Rectal smooth muscle tissue (tissue), 1 donor: ENCODE results near the gene LRFN2.

Experiments
- H3K27ac ChIP-seq: one replicate; pipeline ENCODE4 v1.7.0; 2013; ENCODE audit warnings: low read depth, low read length, inconsistent platforms
- H3K27me3 ChIP-seq: one replicate; pipeline ENCODE4 v1.7.0; 2013; ENCODE audit warnings: low read length; ENCODE audit not compliant: control insufficient read depth, insufficient read depth
- H3K36me3 ChIP-seq: one replicate; pipeline ENCODE4 v1.7.0; 2013; ENCODE audit warnings: low read length; ENCODE audit not compliant: control insufficient read depth, insufficient read depth
- H3K4me1 ChIP-seq: one replicate; pipeline ENCODE4 v1.7.0; 2013; ENCODE audit warnings: low read length; ENCODE audit not compliant: control insufficient read depth, insufficient read depth
- H3K4me3 ChIP-seq: one replicate; pipeline ENCODE4 v1.7.0; 2013; ENCODE audit warnings: low read length
- H3K9ac ChIP-seq: one replicate; pipeline ENCODE4 v1.7.0; 2013; ENCODE audit warnings: low read length

Gene LRFN2

DNA sequence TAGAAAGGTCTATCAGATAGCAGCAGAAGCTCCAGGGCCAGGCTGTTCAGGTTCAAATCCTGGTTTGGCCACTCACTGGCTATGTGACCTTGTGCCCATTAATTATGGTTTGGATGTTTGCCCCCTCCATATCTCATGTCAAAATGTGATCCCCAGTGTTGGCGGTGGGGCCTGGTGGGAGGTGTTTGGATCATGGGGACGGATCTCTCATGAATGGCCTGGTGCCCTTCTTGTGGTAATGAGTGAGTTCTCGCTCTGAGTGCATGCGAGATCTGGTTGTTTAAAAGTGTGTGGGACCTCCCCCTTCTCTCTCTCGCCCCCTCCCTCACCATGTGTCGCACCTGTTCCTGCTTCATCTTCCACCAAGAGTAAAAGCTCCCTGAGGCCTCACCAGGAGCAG lies 240.9 kb downstream of the LRFN2 start:
- no peak overlapping the region for H3K27ac ChIP-seq
- H3K4me3 ChIP-seq: no peak overlapping the region
- no peaks in the 10 kb centered on the region for H3K27me3 ChIP-seq
- no peak overlapping the region for H3K9ac ChIP-seq
- no peaks in the 10 kb centered on the region for H3K4me1 ChIP-seq
- no peaks in the 10 kb centered on the region for H3K36me3 ChIP-seq

GRCh38 chr6:40344566-40345167 lies 242.5 kb downstream of the LRFN2 start:
- no peak overlapping the region for H3K4me3 ChIP-seq
- no peak overlapping the region for H3K27ac ChIP-seq
- no peaks in the 10 kb centered on the region for H3K36me3 ChIP-seq
- H3K9ac ChIP-seq: no peak overlapping the region
- no peaks in the 10 kb centered on the region for H3K4me1 ChIP-seq
- H3K27me3 ChIP-seq: no peaks in the 10 kb centered on the region

- Histone ChIP-seq H3K27me3 (no peaks in the 10 kb centered on the region), H3K27ac (no peak overlapping the region), H3K4me1 (no peaks in the 10 kb centered on the region), H3K36me3 (no peaks in the 10 kb centered on the region), H3K9ac (no peak overlapping the region), H3K4me3 (no peak overlapping the region)
Measured at GRCh38 chr6:40343877-40344565, 243.1 kb downstream of the LRFN2 start.

DNA sequence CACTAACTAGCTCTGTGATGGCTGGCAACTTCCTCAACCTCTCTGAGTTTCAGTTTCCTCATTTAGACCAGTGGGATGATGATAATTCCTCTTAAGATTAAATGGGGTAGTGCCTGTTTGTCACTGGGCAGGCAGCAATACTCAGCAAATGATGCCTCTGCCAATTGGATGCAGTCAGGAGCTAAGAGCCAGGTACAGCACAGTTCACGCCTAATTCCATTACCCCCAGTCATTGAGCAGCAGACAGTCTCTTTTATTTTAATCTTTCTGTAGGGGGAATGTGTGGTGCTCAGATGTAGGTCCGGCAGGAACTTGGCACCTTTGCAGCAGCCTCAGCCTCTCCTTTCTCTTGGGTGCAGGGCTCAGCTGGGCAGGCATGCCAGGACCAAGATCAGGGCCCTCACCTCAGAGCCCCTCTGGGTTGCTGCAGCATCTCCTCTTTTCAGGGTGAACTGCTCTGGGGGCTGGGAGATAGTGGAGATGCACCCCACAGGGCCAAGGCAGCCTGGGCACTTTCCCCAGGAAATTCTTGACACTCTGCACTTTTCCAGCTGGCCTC lies 243.8 kb downstream of the LRFN2 start:
- no peaks in the 10 kb centered on the region for H3K36me3 ChIP-seq
- H3K27me3 ChIP-seq: no peaks in the 10 kb centered on the region
- no peaks in the 10 kb centered on the region for H3K4me1 ChIP-seq
- no peak overlapping the region for H3K27ac ChIP-seq
- H3K9ac ChIP-seq: no peak overlapping the region
- no peak overlapping the region for H3K4me3 ChIP-seq

DNA sequence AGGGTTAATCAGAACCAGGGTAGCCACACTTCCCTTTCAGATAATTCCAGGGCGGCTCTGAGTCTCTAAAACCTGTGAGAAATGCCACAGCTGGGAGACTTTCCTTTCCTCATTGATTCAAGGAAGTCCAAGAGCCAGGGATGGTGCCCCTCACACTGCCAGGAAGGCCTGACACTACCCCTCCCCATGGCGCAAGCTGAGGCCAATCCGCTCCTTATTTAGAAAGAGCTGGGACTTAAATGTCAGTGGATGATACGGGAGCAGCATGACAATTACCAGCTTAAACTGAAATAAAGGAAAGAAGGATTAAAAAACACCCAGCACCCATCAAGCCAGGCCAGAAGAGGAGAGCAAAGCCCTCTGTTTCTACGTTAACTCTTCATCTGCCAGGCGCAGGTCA lies 244.4 kb downstream of the LRFN2 start:
- H3K27me3 ChIP-seq: no peaks in the 10 kb centered on the region
- no peak overlapping the region for H3K4me3 ChIP-seq
- H3K4me1 ChIP-seq: no peaks in the 10 kb centered on the region
- H3K36me3 ChIP-seq: no peaks in the 10 kb centered on the region
- H3K27ac ChIP-seq: no peak overlapping the region
- no peak overlapping the region for H3K9ac ChIP-seq

DNA sequence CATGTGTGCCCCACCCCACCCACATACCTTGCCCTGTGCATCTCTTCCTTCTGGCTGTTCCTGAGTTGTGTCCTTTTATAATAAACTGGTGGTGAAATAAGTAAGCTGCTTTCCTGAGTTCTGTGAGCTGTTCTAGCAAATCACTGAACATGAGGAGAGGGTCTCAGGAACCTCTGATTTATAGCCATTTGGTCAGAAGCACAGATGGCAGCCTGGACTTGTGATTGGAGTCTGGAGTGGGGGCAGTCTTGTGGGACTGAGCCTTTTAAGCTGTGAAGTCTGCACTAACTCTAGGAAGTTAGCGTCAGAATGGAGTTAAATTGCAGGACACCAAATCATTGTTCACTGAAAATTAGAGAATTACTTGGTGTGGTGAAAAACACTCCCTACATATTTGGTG lies 245.4 kb downstream of the LRFN2 start:
- H3K9ac ChIP-seq: no peak overlapping the region
- no peaks in the 10 kb centered on the region for H3K4me1 ChIP-seq
- H3K4me3 ChIP-seq: no peak overlapping the region
- no peak overlapping the region for H3K27ac ChIP-seq
- H3K36me3 ChIP-seq: no peaks in the 10 kb centered on the region
- no peaks in the 10 kb centered on the region for H3K27me3 ChIP-seq
